Activated effector memory CD4-positive, alpha-beta T cell treated with anti-CD3 and anti-CD28 coated beads, Interleukin-2, amount 50 U/mL, for 16 hours (primary cell): ENCODE data around the gene TREML2.

Experiments
- DNase-seq: peaks from one replicate; pipeline ENCODE4 v3.0.0-alpha.2; 2020

The TREML2 gene

GRCh38 chr6:41176189-41176588 is 24.8 kb downstream of the TREML2 start:
- peak; percentile 44 for DNase-seq

GRCh38 chr6:41175084-41175483 is 25.9 kb downstream of the TREML2 start:
- no peak for DNase-seq

- no peak for DNase-seq
Measured at GRCh38 chr6:41174610-41175009, 26.3 kb downstream of the TREML2 start.

- no peak for DNase-seq
Measured at GRCh38 chr6:41171908-41172307, 29.0 kb downstream of the TREML2 start.

GRCh38 chr6:41170547-41171160 is 30.3 kb downstream of the TREML2 start:
- no peak for DNase-seq

- DNase-seq: no peak
Measured at GRCh38 chr6:41167173-41167963, 33.6 kb downstream of the TREML2 start.

GRCh38 chr6:41164551-41165120 is 36.3 kb downstream of the TREML2 start:
- DNase-seq: no peak

GRCh38 chr6:41163419-41163717 is 37.6 kb downstream of the TREML2 start:
- no peak for DNase-seq

- DNase-seq: no peak
Measured at GRCh38 chr6:41162687-41163418, 38.1 kb downstream of the TREML2 start, which contains the start of gene TREM2. Gene TREM2, minus strand, starts transcription at chr6:41163116. Its CDS starts 34 bp downstream, at chr6:41163082.

- DNase-seq: no peak
Measured at GRCh38 chr6:41161851-41162552, 38.9 kb downstream of the TREML2 start.

GRCh38 chr6:41161380-41161779 is 39.6 kb downstream of the TREML2 start:
- no peak for DNase-seq

- DNase-seq: no peak
Measured at GRCh38 chr6:41160933-41161332, 40.0 kb downstream of the TREML2 start.

GRCh38 chr6:41159415-41160082 is 41.4 kb downstream of the TREML2 start:
- DNase-seq: no peak

GRCh38 chr6:41157323-41157722 is 43.6 kb downstream of the TREML2 start:
- no peak for DNase-seq

GRCh38 chr6:41156771-41157170 is 44.2 kb downstream of the TREML2 start:
- DNase-seq: no peak

GRCh38 chr6:41156001-41156400 is 44.9 kb downstream of the TREML2 start:
- DNase-seq: no peak

- no peak for DNase-seq
Measured at GRCh38 chr6:41155132-41155805, 45.7 kb downstream of the TREML2 start.

GRCh38 chr6:41153992-41154625 is 46.8 kb downstream of the TREML2 start, which contains the start of gene TREML1:
Gene TREML1, minus strand, starts transcription at chr6:41154347. Its CDS starts 59 bp downstream, at chr6:41154288.
- DNase-seq: no peak

- DNase-seq: no peak
Measured at GRCh38 chr6:41153451-41153850, 47.5 kb downstream of the TREML2 start.

- no peak for DNase-seq
Measured at GRCh38 chr6:41150671-41151070, 50.3 kb downstream of the TREML2 start.

- DNase-seq: no peak
Measured at GRCh38 chr6:41147917-41148316, 53.0 kb downstream of the TREML2 start.
